Sigmoid colon (tissue), 4 donors: Measurements from ENCODE around the gene ERBB2.

Experiments
- EP300 ChIP-seq, 4 donors: sonication (generic); formaldehyde crosslinking; IDR thresholded peaks; one replicate each; pipeline ENCODE4 v1.6.1; 2017; ENCODE audit warnings: antibody characterized with exemption in 4 of 4
- POLR2A ChIP-seq, 2 donors: fragments of 450-650 bp; IDR thresholded peaks; one replicate each; pipeline ENCODE4 v1.6.1; 2016; ENCODE audit warnings: antibody characterized with exemption in 2 of 2, mild to moderate bottlenecking in 2 of 2, moderate library complexity in 2 of 2
- TF ChIP-seq, protein P1 (sequence below), 4 experiments: fragments of 450-650 bp in 3 of 4; fragments of 200-600 bp in 1 of 4; IDR thresholded peaks; one replicate each; pipeline ENCODE4 v1.5.1; 2016 to 2019; ENCODE audit warnings: antibody characterized with exemption in 4 of 4, mild to moderate bottlenecking in 3 of 4, moderate library complexity in 2 of 4

DNA sequence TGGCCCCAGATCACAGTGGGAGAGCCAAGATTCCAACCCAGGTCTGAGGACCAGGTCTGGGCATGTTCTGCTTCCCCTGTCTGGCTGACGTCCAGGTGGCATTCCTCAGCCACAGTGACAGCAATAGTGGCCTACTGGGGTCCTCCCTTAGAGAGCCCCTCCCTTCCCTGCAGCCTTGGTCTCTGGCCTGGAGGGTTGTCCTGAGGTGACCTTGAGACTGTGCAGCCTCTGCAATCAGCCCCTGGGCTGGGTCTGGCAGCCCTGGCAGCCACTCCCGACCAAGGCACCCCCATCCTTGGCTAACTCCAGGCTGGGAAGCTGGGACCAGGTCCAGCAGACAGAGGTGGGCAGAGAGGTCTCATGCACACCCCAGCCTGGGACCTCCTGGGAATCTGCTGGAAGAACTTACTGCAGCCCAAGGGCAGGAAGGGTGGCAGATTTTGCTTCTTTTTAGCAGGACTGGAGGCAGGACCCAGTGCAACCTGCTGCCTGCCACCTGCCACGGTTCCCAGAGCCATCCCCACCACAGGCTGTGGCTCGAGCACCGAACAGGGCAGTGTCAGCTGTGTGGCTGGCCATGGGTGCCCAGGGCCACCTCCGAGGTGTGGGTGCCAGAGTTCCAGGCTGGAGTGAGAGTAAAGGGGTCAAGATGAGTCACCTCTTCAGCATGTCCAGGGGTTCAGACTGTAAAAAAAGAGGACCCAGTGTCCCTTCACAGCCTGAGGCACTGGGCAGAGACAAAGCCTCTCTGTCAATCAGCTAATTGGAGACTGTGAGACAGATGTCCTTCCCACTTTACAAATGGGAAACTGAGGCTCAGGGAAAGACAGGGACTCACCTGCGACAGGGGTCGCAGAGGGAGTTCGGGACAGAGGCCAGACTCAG, 50.5 kb downstream of the ERBB2 start:
- TF ChIP-seq, protein P1, sequence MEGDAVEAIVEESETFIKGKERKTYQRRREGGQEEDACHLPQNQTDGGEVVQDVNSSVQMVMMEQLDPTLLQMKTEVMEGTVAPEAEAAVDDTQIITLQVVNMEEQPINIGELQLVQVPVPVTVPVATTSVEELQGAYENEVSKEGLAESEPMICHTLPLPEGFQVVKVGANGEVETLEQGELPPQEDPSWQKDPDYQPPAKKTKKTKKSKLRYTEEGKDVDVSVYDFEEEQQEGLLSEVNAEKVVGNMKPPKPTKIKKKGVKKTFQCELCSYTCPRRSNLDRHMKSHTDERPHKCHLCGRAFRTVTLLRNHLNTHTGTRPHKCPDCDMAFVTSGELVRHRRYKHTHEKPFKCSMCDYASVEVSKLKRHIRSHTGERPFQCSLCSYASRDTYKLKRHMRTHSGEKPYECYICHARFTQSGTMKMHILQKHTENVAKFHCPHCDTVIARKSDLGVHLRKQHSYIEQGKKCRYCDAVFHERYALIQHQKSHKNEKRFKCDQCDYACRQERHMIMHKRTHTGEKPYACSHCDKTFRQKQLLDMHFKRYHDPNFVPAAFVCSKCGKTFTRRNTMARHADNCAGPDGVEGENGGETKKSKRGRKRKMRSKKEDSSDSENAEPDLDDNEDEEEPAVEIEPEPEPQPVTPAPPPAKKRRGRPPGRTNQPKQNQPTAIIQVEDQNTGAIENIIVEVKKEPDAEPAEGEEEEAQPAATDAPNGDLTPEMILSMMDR (IDR thresholded peaks at IDR 0.05) = no peak
- TF ChIP-seq POLR2A (IDR thresholded peaks at IDR 0.05) = no peak
- TF ChIP-seq EP300 (IDR thresholded peaks at IDR 0.05) = no peak
